HG02981 (cell line): ENCODE data around the gene EEFSEC.

Source experiments
- ATAC-seq: cut with Tn5 transposase; IDR thresholded peaks from one replicate; pipeline ENCODE4 v1.9.1; 2021; ENCODE audit warnings: mild to moderate bottlenecking, moderate library complexity; ENCODE audit not compliant: unreplicated experiment

EEFSEC gene

DNA sequence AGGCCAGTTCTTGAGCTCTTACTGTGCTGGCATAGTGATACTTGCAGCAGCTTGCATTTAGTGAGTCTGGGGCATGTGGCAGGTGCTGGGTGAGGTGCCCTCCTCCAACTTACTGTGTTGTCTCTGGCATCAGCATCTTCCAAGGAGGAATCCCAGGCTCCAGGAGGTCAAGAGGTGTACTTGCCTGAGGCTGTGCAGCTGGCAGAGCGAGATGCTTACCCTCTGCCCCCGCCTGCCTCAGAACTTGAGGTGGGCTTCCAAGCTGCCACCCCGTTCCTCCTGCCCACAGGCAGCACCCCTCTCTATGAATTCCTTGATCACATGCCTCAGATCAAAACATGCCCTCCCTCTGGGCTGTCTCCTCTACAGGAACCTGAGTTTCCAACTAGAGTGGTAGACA is 86.0 kb downstream of the EEFSEC start:
- ATAC-seq: no peak

DNA sequence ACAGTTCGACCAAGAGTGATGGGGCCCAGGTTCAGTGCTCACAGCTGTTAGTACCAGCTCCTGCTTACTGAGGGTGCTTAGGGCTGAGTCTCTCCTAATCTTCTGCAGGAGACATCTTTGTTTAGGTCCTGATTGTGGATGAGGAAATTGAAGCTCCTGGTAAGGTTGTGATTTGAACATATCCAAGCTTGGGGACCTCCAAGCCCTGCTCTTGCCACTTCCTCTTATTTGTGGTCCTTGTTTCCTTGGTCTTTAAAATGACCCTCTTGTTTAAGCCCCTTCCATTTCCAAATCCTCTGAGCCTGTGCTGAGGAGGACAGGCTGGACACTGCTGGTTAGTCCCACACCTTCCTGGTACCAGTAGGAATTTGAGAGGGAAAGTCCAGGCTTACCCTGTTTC is 87.0 kb downstream of the EEFSEC start:
- no peak for ATAC-seq

DNA sequence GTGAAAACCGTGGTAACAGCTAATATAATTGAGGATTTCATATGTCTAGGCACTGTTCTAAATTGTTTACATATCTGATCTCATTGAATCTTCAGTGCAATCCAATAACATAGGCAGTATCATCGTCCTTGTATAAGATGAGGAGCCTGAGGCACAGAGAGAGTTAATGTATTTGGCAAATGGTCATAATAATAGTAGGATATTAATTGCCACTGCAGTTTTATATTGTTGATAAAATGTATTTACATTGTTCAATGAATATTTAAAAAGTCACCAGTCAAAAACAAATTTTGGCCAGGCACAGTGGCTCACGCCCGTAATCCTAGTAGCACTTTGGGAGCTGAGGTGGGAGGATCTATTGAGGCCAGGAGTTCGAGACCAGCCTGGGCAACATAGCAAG is 88.5 kb downstream of the EEFSEC start:
- no peak for ATAC-seq

DNA sequence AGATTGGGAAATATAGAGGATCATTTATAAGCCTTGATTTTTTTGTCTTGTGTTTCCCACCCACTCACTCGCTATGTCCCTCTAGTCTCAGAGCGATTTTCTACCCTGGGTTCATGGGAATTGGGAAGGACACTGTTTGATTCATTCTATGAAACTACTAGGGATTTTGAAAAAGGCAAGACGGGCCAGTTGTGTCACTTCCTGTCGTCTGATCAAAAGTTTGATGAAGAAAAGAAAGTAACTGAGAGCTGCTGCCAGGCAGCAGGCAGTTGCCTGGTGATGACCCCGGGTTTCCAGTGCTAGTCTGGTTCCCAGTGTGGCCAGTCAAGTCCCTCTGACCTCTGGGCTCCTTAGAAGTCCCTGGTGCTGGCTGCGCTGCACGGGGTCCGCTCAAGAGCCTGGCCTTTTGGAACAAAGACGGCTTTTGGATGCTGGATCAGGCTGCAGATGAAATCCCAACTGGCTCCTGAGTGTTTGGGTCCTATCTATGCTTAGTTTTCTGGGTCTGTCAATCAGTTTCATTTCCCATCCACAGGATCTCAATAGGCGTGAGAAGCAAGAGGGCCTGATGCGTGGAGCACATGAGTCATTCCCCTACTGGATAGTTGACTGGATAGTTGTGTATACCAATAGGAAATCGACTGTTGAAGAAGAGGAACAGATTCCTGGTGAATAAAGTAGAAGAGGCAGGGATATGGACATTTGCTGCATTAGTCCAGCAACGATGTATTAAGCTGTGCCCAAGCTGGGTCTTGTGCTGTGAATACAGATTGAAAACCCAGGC is 89.7 kb downstream of the EEFSEC start:
- no peak for ATAC-seq

DNA sequence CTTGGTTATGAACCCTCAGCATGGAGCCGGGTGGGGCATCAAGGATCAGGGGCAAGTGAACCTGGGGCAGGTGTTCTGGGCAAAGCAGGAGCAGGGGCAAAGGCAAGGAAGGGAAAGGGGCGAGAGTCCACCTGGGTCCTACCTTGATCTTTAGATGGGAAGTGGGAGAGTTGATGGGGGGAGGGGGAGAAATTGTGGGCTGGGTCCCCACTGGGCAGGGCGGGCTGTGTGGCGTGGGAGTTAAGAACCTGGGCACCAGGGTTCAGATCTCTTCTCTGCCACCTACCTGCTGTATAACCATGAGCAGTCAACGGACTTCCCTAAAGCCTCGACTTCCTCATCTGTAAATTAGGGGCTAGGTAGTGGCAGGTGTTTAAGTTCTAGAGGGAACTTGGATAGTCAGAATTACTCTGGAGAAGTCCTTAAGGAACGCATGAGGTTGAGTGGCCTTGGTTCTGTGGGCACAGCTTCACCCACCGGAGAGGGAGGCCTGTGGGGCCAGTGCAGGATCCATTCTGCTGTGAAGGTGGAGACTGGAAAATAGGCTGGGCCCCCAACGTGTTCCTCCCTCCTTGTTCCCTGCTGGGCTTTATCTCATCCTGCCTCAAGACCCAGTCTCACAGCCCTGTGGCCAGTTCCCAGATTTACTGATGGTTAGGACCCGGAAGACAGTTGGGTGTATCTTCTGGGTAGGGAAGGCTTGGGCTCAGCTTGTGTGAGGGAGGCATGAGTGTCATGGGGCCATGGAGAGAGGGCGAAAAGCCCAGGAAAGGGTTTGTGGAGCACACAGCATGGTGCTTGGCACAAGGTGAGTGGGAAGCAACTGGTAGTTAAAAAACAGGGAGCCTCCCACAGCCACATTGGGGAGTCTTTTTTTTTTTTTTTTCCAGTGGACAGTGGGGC is 90.6 kb downstream of the EEFSEC start:
- ATAC-seq: no peak

DNA sequence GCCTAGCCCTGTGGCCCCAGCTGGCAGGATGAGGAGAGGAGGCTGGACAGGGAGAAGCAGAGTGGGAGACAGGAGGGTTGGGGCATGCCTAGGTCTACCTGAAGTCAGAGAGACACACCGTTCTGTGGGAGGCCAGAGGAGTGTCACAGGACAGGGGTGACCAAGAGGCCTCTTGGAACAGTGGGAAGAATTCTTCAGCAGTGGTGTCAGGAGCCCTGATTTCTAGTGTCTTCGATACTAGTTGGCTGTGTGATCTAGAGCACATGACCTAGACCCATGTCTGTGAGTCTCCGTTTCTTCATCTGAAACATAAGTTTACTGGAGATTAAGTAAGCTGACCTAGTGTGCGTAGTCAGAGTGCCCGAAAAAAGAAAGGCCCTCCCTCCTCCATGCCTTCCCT is 92.2 kb downstream of the EEFSEC start:
- ATAC-seq: no peak

DNA sequence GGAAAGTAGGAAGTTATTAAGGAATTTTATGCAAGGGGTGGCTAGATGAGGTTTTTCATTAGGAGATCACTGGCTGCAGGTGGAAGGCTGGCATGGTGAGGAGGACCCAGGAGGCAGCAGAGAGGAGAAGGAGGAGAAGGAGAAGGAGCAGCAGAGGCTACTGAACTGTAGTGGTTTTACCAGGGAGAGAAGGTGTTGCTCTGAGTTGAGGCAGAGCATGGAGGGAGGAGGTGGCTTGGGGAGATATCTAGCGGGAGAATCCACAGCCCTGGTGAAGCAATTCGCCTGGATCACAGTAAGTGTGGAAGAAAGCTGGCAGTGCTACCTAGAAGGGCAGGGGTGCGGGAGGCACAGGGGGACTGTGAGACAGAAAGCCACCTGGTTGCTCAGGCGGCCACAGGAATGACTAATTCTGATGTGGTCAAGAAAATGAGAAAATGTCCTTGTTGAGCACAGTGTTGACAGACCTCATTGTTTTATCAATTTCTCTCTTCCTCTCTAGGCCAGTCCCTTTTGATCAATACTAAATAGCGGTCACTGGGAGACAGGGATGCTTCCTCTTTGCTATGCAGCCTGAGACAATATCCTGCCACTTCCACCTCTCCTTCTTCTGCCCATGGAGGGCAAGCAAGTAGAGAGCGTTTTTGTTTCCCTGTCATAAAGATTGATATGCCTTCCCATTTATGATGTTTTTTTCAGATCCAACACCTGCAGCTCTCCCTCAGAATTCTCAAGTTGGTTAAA is 94.6 kb downstream of the EEFSEC start:
- ATAC-seq: no peak

DNA sequence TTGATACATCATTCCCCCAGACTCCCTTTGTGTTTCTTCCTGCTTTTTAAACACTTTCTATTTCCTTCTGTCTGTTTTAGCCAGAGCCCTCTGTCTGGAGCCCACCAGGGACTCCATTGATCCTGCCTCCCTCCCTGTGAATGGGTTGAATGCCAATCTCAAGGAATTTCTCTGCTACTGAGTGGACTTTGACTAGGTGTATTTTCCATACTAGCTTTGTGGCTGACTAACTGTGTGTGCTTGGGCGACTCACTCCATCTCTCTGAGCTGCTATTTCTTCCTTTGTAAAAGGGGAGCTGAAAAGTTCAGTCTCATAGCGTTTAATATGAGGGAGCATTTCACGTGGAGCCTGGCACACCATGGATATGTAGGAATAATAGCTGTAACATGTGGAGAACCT is 98.8 kb downstream of the EEFSEC start:
- ATAC-seq: no peak

DNA sequence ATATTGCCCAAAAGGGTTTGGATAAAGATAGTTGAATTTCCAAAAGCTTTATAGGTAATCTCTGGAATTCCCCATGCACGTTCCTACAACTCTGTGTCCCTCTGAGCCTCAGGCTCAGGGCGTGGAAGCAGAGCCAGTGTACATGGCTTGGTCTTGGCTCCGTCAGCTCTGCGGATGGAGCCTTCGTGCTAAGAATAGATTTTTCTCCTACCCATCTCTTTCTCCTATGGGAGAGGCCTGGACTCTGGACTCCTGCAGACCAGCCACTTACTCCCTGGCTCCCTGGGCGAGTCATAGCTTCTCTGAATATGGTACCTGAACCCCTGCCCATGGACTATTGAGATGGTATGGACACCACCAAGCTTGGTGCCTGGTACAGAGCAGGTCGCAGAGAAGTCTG is 99.9 kb downstream of the EEFSEC start:
- ATAC-seq: no peak

DNA sequence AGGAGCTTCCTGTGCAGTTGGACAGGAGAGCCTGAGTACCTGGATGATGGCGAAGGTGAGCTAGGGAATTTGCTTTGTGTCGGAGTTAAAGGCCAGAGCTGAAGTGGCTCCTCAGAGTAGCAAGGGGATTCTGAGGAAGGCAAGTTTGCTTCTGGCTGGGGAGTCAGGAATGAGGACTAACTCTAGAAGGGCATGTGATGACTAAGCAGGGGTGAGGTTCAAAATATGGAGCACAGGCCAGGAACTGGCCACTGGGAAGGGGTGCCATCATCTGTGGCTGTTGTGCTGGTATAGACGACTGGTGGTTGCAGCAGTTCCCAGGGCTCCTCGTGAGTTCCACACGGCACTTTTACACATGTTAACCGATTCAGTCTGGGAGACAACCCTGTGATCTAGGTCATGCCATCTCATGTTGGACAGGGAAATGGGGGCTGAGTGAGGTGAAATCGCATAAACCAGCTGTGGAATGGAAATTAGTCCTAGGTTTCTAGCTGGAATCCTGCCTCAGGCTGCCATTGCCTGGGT is 100.8 kb downstream of the EEFSEC start:
- ATAC-seq: no peak

DNA sequence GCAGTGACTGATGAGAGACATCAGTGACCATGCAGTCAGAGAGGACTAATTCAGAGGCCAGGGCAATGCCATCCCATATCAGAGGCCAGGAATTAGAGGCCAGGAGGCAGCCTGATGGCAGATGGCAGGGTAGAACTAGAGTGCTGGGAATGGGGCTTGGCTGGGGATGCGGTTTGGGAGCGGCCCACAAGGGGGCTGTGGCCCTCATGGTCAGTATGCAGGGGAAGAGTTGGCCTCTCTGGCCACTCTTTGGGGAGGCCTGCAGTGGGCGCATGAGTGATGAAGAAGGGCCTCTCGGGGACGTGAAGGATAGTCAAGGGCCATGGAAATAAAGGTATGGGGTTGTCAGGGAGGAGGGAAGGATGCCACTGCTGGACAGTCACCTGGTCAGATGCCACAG is 101.7 kb downstream of the EEFSEC start:
- ATAC-seq: no peak

DNA sequence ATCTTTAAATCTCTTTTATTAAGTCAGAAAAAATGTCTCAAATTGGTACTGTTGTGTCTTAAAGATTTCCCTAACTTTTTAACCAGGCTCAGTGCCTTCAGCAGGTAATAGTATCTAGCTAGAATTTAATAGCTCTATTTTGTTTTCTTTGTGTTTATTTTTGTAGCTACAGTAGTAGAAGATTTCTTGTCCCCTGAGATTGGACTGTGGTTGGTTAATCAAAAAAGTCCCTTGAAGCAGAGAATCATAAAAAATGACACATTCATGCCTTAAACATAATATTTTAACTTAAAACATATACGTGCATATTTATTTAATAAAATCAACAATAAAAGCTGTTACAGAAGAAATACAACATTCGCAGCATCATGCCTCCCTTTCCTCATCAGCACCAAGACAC is 102.8 kb downstream of the EEFSEC start:
- ATAC-seq: no peak

DNA sequence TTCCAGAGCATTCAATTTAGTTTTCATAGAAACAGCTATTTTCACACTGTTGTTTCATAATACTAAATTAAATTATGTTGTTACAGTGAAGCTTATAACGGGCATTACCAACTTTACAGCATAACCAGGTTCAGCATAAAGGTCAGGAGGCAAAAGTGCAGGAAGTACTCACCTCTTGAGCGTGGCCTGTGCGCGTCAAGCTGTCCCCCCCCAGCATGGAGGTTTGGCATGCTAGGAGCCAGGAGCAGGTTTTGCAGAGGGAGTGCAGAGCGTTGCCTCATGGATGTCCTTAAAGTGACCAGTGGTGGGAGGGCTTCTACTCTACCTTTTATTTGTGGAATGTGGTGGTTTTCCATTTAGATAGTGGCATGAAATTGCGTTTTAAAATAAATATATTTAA is 104.4 kb downstream of the EEFSEC start:
- no peak for ATAC-seq

DNA sequence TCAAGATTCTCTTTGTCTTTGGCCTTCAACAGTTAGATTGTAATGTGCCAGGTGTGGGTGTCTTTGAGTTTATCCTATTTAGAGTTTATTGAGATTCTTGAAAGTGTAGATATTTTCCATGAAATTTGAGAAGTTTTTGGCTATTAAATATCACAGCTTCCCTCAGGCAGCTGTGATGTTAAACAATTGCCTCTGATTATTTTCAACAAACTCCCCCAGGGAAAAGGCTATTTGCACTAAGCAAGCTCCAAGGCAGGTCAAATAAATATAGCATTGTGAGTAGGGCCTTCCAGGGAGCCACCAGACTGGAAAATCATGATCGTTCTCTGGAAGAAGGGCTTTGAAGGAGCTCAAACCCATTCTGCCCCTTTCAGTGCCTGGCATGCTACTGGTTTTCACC is 107.0 kb downstream of the EEFSEC start:
- ATAC-seq: no peak

DNA sequence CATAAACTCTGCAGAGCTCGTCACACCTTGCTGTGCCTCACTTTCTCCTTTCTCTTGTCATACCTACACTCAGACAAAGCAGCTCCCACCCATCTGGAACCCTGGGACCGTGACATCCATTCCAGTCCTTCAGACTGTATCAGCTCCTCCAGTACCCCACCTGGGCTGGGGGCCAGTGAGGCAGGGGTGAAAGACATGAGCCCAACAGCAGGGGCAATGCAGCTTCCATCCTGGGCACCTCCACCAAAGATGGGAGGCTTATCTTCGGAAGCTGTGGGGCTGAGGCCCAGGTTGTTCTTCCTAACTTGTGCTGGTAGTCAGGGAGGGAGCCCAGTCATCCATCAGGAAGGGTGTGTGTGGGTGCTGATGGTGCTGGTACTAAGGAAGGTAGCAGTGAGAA is 109.2 kb downstream of the EEFSEC start:
- no peak for ATAC-seq

DNA sequence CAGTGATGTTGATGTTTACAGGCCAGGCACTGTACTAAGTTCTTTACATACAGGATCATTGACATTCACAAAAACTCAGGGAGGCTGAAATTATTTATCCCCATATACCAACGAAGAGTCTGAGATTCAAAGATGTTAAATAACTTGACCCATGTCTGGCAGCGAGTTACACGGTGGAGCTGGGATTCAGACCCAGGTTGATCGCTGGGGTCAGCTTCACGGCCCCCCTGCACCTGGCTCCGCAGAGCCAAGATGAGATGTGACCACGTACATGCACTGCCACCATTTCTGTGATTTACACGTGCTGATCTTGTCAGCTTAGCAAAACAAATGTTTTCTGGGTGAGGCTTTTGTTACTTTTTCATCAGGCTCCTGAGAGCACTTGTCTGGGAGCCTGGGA is 109.8 kb downstream of the EEFSEC start:
- no peak for ATAC-seq

DNA sequence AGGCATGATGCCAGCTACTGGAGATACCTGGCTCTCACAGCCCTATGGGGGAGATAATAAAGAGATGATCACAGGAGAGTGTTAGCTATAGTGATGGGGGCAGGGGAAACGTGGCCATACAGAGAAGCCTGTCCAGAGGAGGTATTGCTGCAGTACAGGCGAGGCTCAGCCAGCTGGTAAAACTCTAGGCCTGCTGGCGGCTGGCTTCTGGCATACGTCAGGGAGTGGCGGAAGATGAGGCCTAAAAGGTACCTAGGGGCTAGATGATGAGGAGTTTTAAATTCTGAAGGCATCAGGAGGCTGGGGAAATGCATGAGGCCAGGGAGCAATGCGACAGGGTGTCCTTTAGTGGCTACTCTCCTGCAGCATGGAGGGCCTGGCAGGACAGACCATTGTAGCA is 110.7 kb downstream of the EEFSEC start:
- ATAC-seq: no peak

DNA sequence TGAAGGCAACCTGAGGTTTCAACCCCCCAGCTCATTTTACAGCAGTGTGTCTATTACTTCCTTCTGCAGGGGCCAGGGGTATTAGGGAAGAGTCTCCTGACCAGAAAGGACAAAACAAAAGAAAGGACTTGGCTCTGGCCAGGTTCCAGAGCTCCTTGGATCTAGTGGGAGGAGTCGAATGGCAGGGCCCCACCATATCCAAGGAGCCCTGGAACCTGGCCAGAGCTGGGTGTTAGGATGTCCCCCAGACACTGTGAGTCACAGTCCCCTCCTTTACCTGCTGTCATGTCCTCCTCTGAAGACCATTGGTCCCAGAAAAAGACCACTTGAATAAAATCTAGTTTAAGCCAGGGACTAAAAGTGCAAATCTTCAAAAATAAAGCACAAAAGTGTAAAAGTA is 113.2 kb downstream of the EEFSEC start:
- ATAC-seq: no peak

DNA sequence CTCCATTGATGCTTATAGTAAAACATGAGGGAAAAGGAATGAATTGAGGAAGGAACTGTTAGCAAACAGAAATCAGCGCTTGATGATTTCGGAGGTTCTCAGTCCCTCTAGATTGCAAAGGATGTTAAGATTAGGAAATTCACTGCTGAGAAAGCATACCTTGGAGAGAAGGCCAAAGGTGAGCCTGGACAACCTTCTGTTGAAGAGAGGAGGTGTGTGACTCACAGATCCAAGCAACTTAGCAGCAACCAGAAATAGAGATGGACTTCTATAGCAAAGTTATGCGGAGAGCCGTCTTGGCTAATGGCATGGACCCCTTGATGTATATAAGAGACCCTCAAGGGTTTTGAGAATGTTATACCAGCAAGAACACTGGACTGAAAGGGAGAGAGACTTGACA is 114.3 kb downstream of the EEFSEC start:
- ATAC-seq: no peak

DNA sequence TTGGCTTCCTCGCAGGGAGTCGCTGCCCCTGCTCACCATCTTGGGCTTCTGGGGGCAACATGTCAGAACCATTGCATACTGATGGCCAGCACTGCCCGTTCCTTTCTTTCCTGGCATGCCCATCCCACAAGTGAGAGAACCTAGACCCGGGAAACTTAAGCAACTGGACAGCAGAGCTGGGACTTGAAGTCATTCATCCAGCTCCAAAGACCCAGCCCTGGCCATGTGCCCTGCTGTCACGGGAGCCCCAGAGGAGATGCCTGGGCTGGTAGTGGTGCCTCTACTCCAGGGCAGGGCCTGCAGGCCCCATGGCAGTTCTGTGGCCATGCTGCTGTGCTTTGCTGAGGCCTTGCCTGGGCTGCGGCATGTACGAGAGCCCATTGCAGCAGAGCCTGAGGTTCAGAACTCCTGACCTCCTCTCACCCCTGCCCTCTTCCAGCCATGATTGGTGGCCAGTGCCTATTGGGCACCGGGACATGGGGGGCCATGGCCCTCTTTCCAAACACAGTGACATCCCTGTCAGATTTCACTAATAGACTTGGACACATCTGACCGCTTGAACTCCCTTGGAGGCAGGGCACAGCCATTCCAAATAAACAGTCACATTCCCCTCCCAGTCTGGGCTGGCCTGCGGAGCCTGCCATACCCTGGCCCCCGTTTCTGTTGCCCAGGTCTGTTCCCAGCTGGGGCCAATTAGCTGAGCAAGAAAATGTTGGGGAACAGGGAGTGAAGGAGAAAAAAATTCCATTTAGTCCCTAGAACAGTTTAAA is 115.9 kb downstream of the EEFSEC start:
- ATAC-seq: no peak

DNA sequence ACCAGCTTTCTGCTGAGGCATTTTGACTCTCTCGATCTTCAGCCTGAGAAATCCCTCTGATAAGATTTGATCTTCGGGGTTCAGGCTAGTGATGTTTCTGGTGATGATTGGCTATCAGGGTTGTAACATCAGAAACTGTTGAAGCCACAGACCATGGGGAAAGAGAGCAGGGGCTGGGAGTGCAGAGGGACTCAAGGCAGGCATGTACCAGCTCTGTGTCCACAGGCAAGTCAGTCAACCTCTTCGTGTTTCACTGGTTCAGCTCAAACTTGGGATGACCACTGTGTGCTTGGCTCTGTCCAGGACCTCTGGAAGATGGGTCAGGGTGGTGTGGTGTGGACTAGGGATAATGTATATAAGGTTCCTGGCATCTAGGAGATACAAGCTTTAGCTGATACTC is 116.5 kb downstream of the EEFSEC start:
- no peak for ATAC-seq
